NCI-H774 (cell line): Measurements from ENCODE around the gene RABIF.
"Not testable (repeated sequence)": the region's sequence is repeated elsewhere in the genome, so short reads cannot be mapped to it uniquely, and the experiment has no call there.

Experiments used
- DNase-seq: peaks from one replicate; lab custom pipeline; 2025; lab: John Stamatoyannopoulos, UW

The RABIF gene

GRCh38 chr1:202888531-202889360 is at the start of gene RABIF:
RABIF (minus strand) TSS chr1:202889149; CDS start chr1:202889098, 51 bp downstream.
- DNase-seq: peak; percentile 97

DNA sequence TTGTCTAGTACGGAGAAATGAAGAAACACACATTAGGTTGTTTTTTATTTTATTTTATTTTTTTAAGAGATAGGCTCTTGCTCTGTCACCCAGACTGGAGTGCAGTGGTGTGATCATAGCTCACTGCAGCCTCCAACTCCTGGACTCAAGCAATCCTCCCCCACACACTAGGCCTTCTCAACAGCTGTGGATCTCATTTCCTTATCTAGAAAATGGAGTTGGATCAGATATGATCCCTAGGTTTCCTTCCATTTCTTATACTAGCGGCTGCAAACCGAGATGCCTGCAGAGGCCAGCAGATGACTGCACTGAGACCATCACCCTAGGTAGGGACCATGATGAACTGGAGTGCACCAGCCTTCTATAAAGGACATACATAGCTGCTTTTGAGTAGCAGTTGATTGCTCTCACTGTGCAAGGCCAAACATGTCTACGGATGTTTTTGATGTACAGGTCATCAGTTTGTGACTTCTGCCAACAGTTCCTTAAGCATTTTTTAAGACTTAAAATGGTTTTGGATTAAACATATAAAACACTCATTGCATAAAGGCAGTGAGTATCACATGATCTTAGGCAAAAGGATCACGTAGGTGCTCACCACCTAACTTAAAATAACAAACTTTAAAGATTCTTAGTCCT is 49.5 kb upstream of the RABIF start:
- DNase-seq: no peak

DNA sequence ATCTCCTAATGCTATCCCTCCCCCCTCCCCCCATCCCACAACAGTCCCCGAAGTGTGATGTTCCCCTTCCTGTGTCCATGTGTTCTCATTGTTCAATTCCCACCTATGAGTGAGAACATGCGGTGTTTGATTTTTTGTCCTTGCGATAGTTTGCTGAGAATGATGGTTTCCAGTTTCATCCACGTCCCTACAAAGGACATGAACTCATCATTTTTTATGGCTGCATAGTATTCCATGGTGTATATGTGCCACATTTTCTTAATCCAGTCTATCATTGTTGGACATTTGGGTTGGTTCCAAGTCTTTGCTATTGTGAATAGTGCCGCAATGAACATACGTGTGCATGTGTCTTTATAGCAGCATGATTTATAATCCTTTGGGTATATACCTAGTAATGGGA is 47.5 kb upstream of the RABIF start:
- DNase-seq: not testable (repeated sequence)

- DNase-seq: no peak
Measured at GRCh38 chr1:202935844-202936243, 46.9 kb upstream of the RABIF start.

GRCh38 chr1:202934755-202935154 is 45.8 kb upstream of the RABIF start:
- DNase-seq: no peak

DNA sequence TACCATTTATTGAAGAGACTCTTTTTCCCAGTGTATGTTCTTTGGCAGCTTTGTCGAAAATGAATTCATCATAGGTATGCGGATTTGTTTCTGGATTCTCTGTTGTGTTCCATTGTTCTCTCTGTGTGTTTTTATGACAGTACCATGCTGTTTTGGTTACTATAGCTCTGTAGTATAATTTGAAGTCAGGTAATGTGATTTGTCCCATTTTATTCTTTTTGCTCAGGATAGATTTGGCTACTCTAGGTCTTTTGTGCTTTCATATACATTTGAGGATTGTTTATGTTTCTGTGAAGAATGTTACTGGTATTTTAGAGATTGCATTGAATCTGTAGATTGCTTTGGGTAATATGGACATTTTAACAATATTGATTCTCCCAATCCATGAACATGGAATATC is 43.5 kb upstream of the RABIF start:
- no peak for DNase-seq

- DNase-seq: peak; percentile 96
Measured at GRCh38 chr1:202926581-202927491, 37.9 kb upstream of the RABIF start, which contains the start of gene KLHL12. KLHL12 (minus strand) TSS chr1:202927234; CDS start chr1:202925162, 2,072 bp downstream.

DNA sequence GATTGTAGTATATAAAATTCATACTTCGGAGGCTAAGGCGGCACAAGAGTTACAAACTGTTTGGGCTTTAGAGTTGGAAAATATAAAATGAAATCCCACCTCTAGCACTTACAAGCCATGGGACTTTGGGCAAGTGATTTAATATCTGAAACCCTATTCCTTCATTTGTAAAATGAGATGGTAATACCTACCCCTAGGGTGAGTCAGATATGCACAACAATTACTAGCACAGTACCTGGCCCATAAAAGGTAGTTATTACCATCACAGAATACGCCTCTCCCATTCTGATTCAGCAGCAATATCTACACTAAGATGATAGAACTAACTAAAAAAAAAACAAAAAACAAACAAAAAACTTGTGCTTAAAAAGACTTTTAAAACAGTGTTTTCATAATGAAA is 34.6 kb upstream of the RABIF start:
- DNase-seq: no peak

DNA sequence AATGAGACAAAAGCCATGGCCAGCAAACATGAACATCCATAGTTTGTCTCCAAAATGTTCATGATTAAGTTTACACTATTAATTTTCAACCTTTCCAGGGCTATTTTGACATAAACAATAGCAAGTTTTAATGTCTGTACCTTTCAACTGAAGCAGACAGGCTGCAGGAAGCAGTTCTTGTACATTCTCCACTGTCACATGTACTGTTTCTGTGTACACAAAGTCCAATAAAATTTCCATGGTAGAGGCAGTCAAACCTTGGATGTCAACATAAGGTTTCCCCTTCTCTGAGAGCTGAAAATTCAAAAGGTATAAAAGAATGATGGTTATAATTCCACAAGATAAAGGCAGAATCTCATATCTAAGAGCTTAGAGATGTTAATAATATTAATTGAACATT is 30.7 kb upstream of the RABIF start:
- no peak for DNase-seq

DNA sequence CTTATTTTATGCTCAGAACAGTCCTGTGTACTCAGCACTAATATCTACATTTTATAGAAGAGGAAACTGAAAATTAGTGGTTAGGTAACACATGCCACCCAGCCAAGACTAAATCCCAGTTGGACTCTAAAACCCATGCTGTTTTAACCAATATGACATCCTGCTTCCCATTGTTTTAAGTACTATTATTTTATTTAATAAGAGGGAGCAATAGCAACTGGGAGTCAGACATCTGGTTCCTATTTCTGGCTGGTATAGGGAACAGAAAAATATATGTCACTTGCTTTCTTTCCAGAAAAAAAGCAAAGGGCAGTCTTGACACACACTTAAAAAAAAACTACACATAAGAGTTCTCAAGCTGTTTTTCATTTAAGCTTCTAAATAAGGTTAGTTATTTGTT is 26.2 kb upstream of the RABIF start:
- DNase-seq: no peak

GRCh38 chr1:202912476-202912875 is 23.5 kb upstream of the RABIF start:
- DNase-seq: not testable (repeated sequence)

DNA sequence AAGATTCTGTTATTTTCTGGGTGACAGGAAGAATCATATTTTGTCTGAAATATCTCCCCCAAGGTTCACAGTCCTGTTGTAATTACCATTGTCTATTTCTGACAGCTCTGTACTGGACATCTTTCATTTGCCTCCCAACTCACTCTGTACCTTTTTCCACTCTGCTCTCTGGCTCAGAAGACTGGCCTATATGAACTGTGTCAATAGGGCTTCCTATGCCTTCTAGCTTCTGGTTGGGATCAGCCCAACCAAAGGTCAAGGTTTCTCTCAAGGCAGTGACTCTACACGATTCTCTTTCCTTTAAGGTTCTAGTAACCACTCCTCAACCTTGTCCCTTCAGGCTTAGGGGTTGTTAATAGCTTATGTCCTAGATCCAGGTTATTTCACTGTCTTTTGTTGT is 20.5 kb upstream of the RABIF start:
- DNase-seq: no peak

DNA sequence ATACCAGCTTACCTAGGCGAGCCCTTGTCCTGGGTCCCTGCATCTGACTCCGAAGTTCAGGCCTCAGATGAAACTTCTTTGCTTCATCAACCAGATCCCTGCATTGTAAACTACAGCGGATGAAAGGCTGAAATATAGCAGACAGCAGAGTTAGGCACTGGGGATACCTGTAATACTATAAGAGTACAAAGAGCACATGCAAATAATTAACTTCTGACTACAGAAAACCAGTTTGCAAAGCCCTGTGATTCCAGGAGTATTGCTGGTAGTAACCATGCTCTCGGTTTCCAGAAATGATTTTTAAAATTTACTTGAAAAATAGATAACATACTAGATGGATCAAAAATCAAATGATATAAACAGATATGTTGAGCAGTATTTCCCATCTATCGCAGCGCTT is 20.0 kb upstream of the RABIF start:
- DNase-seq: no peak

- no peak for DNase-seq
Measured at GRCh38 chr1:202905331-202905730, 16.4 kb upstream of the RABIF start.

DNA sequence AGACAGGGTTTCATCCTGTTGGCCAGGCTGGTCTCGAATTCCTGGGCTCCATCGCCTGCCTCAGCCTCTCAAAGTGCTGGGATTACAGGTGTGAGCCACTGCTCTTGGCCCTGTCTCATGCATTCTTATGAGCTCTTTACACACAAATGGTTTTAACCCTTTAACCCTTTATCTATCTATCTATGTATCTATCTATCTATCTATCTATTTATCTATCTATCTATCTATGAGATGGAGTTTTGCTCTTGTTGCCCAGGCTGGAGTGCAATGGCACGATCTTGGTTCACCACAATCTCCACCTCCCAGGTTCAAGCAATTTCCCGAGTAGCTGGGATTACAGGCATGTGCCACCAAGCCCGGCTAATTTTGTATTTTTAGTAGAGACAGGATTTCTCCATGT is 14.9 kb upstream of the RABIF start:
- DNase-seq: not testable (repeated sequence)

GRCh38 chr1:202901555-202901954 is 12.6 kb upstream of the RABIF start:
- DNase-seq: no peak

GRCh38 chr1:202892501-202892900 is 3.6 kb upstream of the RABIF start:
- no peak for DNase-seq

DNA sequence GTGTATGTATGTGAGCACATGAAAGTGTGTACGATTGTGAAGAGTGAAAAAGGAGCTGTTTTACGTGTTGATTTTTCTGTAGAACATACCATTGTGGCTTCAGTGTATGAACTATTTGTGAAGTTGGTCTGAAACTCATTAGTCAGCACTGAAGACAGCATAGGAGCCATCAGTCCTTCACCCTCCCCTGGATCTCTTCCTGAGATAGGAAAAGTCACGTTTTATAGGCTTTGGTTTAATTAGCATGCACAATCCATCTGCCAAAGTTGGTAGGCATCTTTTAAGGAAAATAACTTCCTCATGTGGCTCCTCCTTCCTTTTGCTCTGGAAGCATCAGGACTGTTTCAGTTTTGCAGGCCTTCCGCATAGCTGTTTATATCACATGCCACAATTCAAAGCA is 1.4 kb upstream of the RABIF start:
- DNase-seq: no peak

DNA sequence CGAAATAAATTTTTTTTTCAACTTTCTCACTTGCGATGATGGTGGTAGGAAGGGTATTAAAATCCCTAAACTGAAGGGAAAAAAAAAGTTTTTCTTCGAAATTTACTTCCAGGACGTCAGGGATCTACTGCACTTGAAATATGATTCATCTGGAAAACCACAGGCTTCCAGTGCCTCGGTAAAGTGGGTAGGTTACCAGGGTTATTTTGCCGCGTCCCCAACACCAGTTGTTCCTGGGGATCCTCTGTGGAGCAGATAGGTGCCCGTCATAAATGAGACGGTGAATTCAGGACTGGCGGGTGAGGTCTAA is 773 bp downstream of the RABIF start:
- no peak for DNase-seq

DNA sequence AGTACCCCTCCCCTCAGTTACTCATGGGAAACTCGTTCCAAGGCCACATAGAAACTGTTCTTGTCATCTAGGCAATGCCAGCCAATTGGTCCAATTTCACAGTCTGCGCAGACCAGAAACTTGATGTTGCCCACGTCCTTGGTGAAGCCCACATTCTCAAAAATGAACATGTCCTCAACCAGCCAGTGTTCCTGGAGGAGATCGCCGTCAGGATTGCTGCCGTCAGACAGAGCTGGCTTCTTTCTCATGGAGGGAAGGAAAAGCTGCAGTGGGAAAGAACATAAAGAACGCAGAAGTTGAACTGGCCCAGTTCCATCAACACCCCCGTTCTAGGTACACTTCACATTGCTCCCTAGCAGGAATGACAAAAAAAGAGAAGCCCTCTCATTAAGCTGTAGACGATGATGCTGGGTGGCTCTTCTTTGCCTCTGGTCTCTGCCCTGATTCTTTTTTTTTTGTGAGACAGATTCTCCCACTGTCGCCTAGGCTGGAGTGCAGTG is 7.9 kb downstream of the RABIF start:
- no peak for DNase-seq

GRCh38 chr1:202880062-202880461 is 8.9 kb downstream of the RABIF start:
- DNase-seq: no peak

DNA sequence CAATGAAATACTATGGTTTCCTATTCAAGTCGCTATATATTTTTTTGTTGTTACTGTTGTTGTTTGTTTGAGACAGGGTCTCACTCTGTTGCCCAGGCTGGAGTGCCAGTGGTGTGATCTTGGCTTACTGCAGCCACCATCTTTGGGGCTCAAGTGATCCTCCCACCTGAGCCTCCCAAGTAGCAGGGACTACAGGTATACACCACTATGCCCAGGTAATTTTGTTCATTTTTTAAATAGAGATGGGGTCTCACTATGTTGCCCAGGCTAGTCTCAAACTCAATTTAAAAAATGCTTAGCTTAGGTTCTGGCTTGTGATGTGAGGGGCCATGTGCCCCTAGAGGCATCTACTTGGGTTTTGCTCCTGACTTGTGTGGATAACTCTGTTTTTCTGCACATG is 9.8 kb downstream of the RABIF start:
- DNase-seq: no peak
